Thyroid gland (tissue), 4 donors: ENCODE data around the gene PRICKLE1.

Source experiments
- CTCF ChIP-seq, 6 experiments: fragments of 200-600 bp in 3 of 6; fragments of 450-650 bp in 3 of 6; sonication (generic) in 3 of 6; IDR thresholded peaks; one replicate each; pipeline ENCODE4 v1.5.1; 2016 to 2019; ENCODE audit warnings: antibody characterized with exemption in 6 of 6, mild to moderate bottlenecking in 2 of 6, inconsistent platforms in 1 of 6, moderate library complexity in 1 of 6
- POLR2A ChIP-seq, 2 donors: fragments of 450-650 bp; IDR thresholded peaks; one replicate each; pipeline ENCODE4 v1.6.1; 2017; ENCODE audit warnings: antibody characterized with exemption in 2 of 2, mild to moderate bottlenecking in 2 of 2, moderate library complexity in 1 of 2

DNA sequence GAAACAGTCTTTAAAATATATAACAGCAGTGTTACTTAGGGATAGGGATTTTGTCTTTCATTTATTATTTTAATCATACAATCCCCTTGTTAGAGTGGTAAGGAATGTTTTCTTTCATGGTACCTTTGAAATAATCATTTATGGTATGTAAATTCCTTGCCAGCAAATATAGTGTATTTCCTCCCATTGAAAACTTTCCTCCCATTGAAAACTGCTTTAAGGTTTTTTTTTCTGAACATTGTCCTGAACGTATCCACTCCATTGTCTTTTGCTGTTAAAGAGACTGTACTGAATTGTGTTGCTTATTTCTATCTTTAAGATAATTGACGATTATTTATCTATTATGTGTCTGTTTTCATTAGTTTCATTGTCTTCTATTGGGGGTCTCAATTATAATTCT lies 180.1 kb downstream of the PRICKLE1 start:
- TF ChIP-seq CTCF (IDR thresholded peaks at IDR 0.05) (no peak), POLR2A (IDR thresholded peaks at IDR 0.05) (no peak)
